ENCODE results near the gene ARHGAP1. TPM values are rescaled to one million over a fixed set of nuclear protein-coding genes. Genes with fewer than 3 reads are reported as not detected.

The ARHGAP1 gene
- total RNA-seq, 3 donors from 2014 or later (not counting 1 experiment from before 2014, with no cell fraction given), result 89.8 to 111 (median 102) TPM

DNA sequence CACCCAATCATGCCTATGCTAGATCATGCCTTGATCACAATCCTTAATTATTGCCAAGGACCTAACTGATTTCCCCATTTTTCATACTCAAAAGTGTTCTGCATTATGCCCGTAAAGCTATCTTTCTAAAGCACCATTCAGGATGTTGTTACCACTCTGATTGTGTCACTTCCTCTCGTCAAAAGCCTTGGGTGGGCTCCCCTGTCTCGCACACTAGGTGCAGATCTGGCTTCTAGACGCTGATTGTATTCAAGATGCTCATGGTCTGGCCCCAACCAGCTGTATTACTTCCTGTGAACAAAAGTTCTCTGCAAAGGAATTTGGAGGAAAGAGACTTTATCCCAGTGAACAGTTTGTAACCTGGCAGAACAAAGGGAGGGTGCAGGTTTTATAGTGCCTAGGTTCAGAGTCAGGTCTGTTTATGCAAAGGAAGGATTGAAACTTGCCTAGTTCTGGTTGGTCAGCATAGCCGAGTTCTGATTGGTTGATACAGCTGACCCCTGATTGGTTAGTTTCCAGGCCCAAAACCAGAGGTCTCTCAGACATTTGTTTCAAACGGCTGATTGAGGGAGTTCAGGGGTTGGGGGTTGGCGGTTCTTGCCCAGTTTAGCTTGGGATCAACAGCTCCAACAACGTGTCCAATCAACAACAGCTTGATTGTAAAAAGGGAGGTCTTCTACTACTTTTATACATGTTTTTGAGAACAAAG lies 57.6 kb downstream of the ARHGAP1 start:
- Histone ChIP-seq H3K27me3 (ENCODE audit: control insufficient read depth, insufficient read depth, low read length) (no peaks in the 10 kb centered on the region), H3K36me3 (ENCODE audit: control insufficient read depth, insufficient read depth, low read length) (peaks cover 47% of the 10 kb centered on the region), H3K9me3 (ENCODE audit: control insufficient read depth, insufficient read depth, low read length) (no peaks in the 10 kb centered on the region), H3K4me1 (ENCODE audit: control insufficient read depth, insufficient read depth, low read length) (no peaks in the 10 kb centered on the region), H3K4me3 (ENCODE audit: low read length) (no peak overlapping the region), H3K27ac (ENCODE audit: low read length) (no peak overlapping the region)
- intact Hi-C loops (cut with micrococcal nuclease), result no loop called here
- ATAC-seq, result peak in 2 of 3 donors; percentile 55 to 83
- TF ChIP-seq CTCF (IDR thresholded peaks at IDR 0.05), result no peak
- 89% methylated on average over 7 of the region's 8 CpGs for WGBS (ENCODE audit: insufficient coverage)
- Mint-ChIP-seq H3K36me3 (peaks cover 6% of the 10 kb centered on the region), H3K9me3 (peaks cover 0 to 4% of the 10 kb centered on the region in 2 donors), H3K27me3 (ENCODE audit: low read depth in 2 of 2) (no peaks in the 10 kb centered on the region), H3K4me1 (peaks cover 20 to 32% of the 10 kb centered on the region in 2 donors), H3K27ac (peak overlapping the region; percentile 75 to 79), H3K4me3 (peak overlapping the region; percentile 22)
- DNase-seq, result no peak

- no peak overlapping the region for H3K4me3 ChIP-seq (ENCODE audit: low read length)
- no peak overlapping the region for H3K27ac Mint-ChIP-seq
- H3K4me1 ChIP-seq (ENCODE audit: control insufficient read depth, insufficient read depth, low read length), result no peaks in the 10 kb centered on the region
- peaks cover 41% of the 10 kb centered on the region for H3K36me3 ChIP-seq (ENCODE audit: control insufficient read depth, insufficient read depth, low read length)
- TF ChIP-seq CTCF (IDR thresholded peaks at IDR 0.05), result no peak
- peaks cover 20 to 32% of the 10 kb centered on the region in 2 donors for H3K4me1 Mint-ChIP-seq
- H3K4me3 Mint-ChIP-seq, result no peak overlapping the region
- H3K27me3 ChIP-seq (ENCODE audit: control insufficient read depth, insufficient read depth, low read length), result no peaks in the 10 kb centered on the region
- H3K36me3 Mint-ChIP-seq, result peaks cover 6% of the 10 kb centered on the region
- H3K9me3 Mint-ChIP-seq, result peaks cover 0 to 4% of the 10 kb centered on the region in 2 donors
- no peaks in the 10 kb centered on the region for H3K27me3 Mint-ChIP-seq (ENCODE audit: low read depth in 2 of 2)
- H3K27ac ChIP-seq (ENCODE audit: low read length), result no peak overlapping the region
- H3K9me3 ChIP-seq (ENCODE audit: control insufficient read depth, insufficient read depth, low read length), result no peaks in the 10 kb centered on the region
- ATAC-seq, result no peak
- DNase-seq, result no peak
- WGBS (ENCODE audit: insufficient coverage), result 94% methylated on average over 3 of the region's 3 CpGs
- intact Hi-C loops (cut with micrococcal nuclease), result no loop called here
Observed at GRCh38 chr11:46641639-46642038, 58.8 kb downstream of the ARHGAP1 start.

DNA sequence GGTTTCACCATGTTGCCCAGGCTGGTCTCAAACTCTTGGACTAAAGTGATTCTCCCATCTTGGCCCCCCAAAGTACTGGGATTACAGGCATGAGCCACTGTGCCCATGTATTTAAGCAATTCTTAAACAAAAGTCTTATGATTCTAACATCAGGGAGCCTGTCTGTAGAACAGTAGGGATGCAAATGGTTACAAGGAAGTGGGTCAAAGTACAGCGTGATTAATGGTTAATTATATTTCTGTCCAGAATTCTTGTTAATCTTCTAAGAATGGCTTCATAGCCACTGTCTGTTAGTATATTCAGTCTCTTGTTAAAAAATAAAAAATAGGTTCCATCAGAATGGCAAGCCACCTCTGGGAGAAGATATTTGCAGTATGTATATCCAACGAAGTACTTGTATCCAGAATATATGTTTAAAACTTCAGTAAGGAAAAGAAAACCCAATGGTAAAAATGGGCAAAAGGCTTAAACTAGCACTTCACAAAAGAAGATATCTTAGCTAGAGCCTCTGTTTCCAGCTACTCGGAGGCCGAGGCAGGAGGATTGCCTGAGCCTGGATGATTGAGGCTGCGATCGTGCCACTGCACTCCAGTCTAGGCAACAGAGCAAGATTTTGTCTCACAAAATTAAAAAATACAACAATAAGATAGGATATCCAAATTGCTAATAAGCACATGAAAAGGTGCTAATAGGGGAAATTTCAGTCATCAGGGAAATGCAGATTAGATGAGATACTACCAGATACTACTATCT lies 60.2 kb downstream of the ARHGAP1 start:
- Mint-ChIP-seq H3K4me1 (peaks cover 20 to 32% of the 10 kb centered on the region in 2 donors), H3K4me3 (no peak overlapping the region)

More for the DNA sequence above, 60.2 kb downstream of the ARHGAP1 start:
- TF ChIP-seq CTCF (IDR thresholded peaks at IDR 0.05), result no peak
- Histone ChIP-seq H3K4me1 (ENCODE audit: control insufficient read depth, insufficient read depth, low read length) (no peaks in the 10 kb centered on the region), H3K9me3 (ENCODE audit: control insufficient read depth, insufficient read depth, low read length) (no peaks in the 10 kb centered on the region), H3K27me3 (ENCODE audit: control insufficient read depth, insufficient read depth, low read length) (no peaks in the 10 kb centered on the region), H3K4me3 (ENCODE audit: low read length) (no peak overlapping the region), H3K27ac (ENCODE audit: low read length) (no peak overlapping the region), H3K36me3 (ENCODE audit: control insufficient read depth, insufficient read depth, low read length) (peaks cover 29% of the 10 kb centered on the region)
- Mint-ChIP-seq H3K9me3 (peaks cover 0 to 4% of the 10 kb centered on the region in 2 donors), H3K36me3 (peaks cover 6% of the 10 kb centered on the region), H3K27me3 (ENCODE audit: low read depth in 2 of 2) (no peaks in the 10 kb centered on the region), H3K27ac (peak overlapping the region in 1 of 2 donors; percentile 38)
- DNase-seq (no peak), ATAC-seq (no peak)
- intact Hi-C loops (cut with micrococcal nuclease), result no loop called here
- 92% methylated on average over 6 of the region's 6 CpGs for WGBS (ENCODE audit: insufficient coverage)

All from natural killer cell (primary cell).